DOHH2 (cell line): ENCODE data around the gene IFT81.

Experiments
- CTCF ChIP-seq: fragments of 200-600 bp; sonication (generic); IDR thresholded peaks from one replicate; pipeline ENCODE4 v1.5.1; 2014; ENCODE audit warnings: antibody characterized with exemption, mild to moderate bottlenecking, low read depth, low read length; ENCODE audit not compliant: poor library complexity, severe bottlenecking
- EZH2phosphoT487 ChIP-seq: fragments of 200-600 bp; sonication (generic); IDR thresholded peaks from 2 replicates; pipeline ENCODE4 v1.6.1; 2017; ENCODE audit warnings: borderline replicate concordance, mild to moderate bottlenecking, antibody characterized with exemption, low read length, moderate library complexity, mixed read lengths

- TF ChIP-seq CTCF (no peak), EZH2phosphoT487 (no peak)
These were observed 128.6 kb downstream of the IFT81 start for GRCh38 chr12:110252716-110253115.
